DND-41 (cell line): ENCODE results near the gene WNK2.
"Not testable (repeated sequence)": the region's sequence is repeated elsewhere in the genome, so short reads cannot be mapped to it uniquely, and the experiment has no call there.

Source experiments
- ATAC-seq: fragments of 200-7000 bp; cut with Tn5 transposase; 3 replicates; pipeline ENCODE4 v1.9.1; 2021; ENCODE audit warnings: low read depth; ENCODE audit not compliant: insufficient read depth
- DNase-seq: peaks from one replicate; pipeline ENCODE4 v3.0.0-alpha.2; 2020
- H2AFZ ChIP-seq: 2 replicates; pipeline ENCODE4 v1.6.0; 2012; ENCODE audit warnings: low read depth, low read length
- H3K27ac ChIP-seq: 2 replicates; pipeline ENCODE4 v1.5.1; 2012; ENCODE audit warnings: low read length, inconsistent platforms
- H3K27me3 ChIP-seq: fragments of 200-600 bp; sonication (generic); 2 replicates; pipeline ENCODE4 v1.6.0; 2012; ENCODE audit warnings: low read length, mild to moderate bottlenecking, inconsistent platforms; ENCODE audit not compliant: insufficient read depth, poor library complexity
- H3K36me3 ChIP-seq: 2 replicates; pipeline ENCODE4 v1.5.1; 2012; ENCODE audit warnings: low read length, inconsistent platforms; ENCODE audit not compliant: insufficient read depth
- H3K4me1 ChIP-seq: 2 replicates; pipeline ENCODE4 v1.5.1; 2012; ENCODE audit warnings: mild to moderate bottlenecking, low read length; ENCODE audit not compliant: insufficient read depth
- H3K4me2 ChIP-seq: 2 replicates; pipeline ENCODE4 v1.6.0; 2012; ENCODE audit warnings: mild to moderate bottlenecking, moderate library complexity, low read length, inconsistent platforms; ENCODE audit not compliant: insufficient read depth
- H3K4me3 ChIP-seq, 2 experiments: fragments of 200-600 bp in 1 of 2; shearing (Covaris generic) in 1 of 2; 2 replicates each; pipeline ENCODE4 v1.5.1; 2012 to 2016; ENCODE audit warnings: inconsistent platforms in 2 of 2, low read length in 2 of 2, mild to moderate bottlenecking in 2 of 2, low read depth in 1 of 2, moderate library complexity in 1 of 2
- H3K79me2 ChIP-seq: 2 replicates; pipeline ENCODE4 v1.6.0; 2012; ENCODE audit warnings: low read length, inconsistent platforms; ENCODE audit not compliant: insufficient read depth
- H3K9ac ChIP-seq: 2 replicates; pipeline ENCODE4 v1.6.0; 2012; ENCODE audit warnings: low read depth, mild to moderate bottlenecking, inconsistent platforms, low read length, moderate library complexity
- H3K9me3 ChIP-seq: 2 replicates; pipeline ENCODE4 v1.5.1; 2012; ENCODE audit warnings: low read length, moderate library complexity, mild to moderate bottlenecking, inconsistent platforms; ENCODE audit not compliant: insufficient read depth, severe bottlenecking
- H4K20me1 ChIP-seq: 2 replicates; pipeline ENCODE4 v1.6.0; 2012; ENCODE audit warnings: low read length; ENCODE audit not compliant: insufficient read depth
- CTCF ChIP-seq: IDR thresholded peaks from 2 replicates; pipeline ENCODE4 v1.5.1; 2012; ENCODE audit warnings: borderline replicate concordance, low read length, moderate library complexity, mild to moderate bottlenecking; ENCODE audit not compliant: poor library complexity, severe bottlenecking; ENCODE audit errors: extremely low read depth
- EZH2 ChIP-seq: IDR thresholded peaks from 3 replicates; pipeline ENCODE4 v1.6.1; 2012; ENCODE audit warnings: borderline replicate concordance, low read depth, mild to moderate bottlenecking, moderate library complexity, low read length, inconsistent platforms; ENCODE audit not compliant: severe bottlenecking

Gene WNK2

DNA sequence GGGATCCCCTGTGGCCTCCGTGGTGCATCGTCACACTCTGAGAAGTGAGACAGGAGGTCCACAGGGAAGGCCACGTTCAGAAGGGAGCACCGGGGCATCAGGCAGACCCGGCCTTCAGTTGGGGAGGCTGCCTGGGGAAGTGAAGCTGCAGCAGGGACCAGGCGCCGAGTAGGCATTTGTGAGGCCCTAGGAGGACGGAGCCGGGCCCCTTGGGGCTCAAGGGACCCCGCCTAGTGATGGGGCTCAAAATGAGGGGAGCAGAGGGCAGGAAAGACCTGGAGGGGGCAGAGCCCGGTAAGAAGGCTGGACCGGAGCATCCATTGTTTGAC is 182.1 kb downstream of the WNK2 start:
- Histone ChIP-seq H3K4me2 (no peak overlapping the region), H3K4me1 (no peaks in the 10 kb centered on the region), H3K36me3 (no peaks in the 10 kb centered on the region), H3K4me3 (no peak overlapping the region), H3K27me3 (no peaks in the 10 kb centered on the region), H4K20me1 (no peaks in the 10 kb centered on the region), H3K79me2 (no peaks in the 10 kb centered on the region), H3K9ac (no peak overlapping the region), H2AFZ (no peak overlapping the region), H3K27ac (no peak overlapping the region), H3K9me3 (peaks cover 9% of the 10 kb centered on the region)
- no peak for TF ChIP-seq EZH2
- no peak for TF ChIP-seq CTCF
- DNase-seq (no peak), ATAC-seq (no peak)

- H3K27ac ChIP-seq, ATAC-seq, H3K4me3 ChIP-seq, H3K79me2 ChIP-seq, DNase-seq, H2AFZ ChIP-seq, H3K9me3 ChIP-seq, H3K27me3 ChIP-seq, H4K20me1 ChIP-seq, H3K4me1 ChIP-seq, H3K9ac ChIP-seq, H3K36me3 ChIP-seq, H3K4me2 ChIP-seq: not testable (repeated sequence)
Observed at GRCh38 chr9:93366486-93366885, 182.5 kb downstream of the WNK2 start.

GRCh38 chr9:93368437-93368836 is 184.5 kb downstream of the WNK2 start:
- Histone ChIP-seq H2AFZ (no peak overlapping the region), H3K4me3 (no peak overlapping the region), H3K4me1 (no peaks in the 10 kb centered on the region), H3K27me3 (no peaks in the 10 kb centered on the region), H3K9ac (no peak overlapping the region), H3K27ac (no peak overlapping the region), H3K9me3 (no peaks in the 10 kb centered on the region), H3K36me3 (no peaks in the 10 kb centered on the region), H3K79me2 (no peaks in the 10 kb centered on the region), H3K4me2 (no peak overlapping the region), H4K20me1 (no peaks in the 10 kb centered on the region)
- no peak for DNase-seq
- TF ChIP-seq CTCF (no peak), EZH2 (no peak)
- ATAC-seq = no peak

DNA sequence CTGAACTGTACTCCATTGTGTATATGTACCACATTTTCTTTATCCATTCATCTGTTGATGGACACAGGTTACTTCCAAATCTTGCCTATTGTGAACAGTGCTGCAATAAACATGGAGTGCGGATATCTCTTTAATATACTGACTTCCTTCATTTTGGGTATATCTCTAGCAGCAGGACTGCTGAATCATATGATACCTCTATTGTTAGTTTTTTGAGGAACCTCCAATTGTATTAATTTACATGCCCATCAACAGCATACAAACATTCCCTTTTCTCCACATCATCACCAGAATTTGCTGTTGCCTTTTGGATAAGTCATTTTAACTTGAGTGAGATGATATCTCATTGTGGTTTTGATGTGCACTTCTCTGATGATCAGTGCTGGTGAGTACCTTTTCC is 185.7 kb downstream of the WNK2 start:
- H3K4me3 ChIP-seq = no peak overlapping the region
- no peak for TF ChIP-seq CTCF
- no peak for TF ChIP-seq EZH2
- H3K36me3 ChIP-seq = no peaks in the 10 kb centered on the region
- no peak overlapping the region for H3K9ac ChIP-seq
- ATAC-seq (no peak), DNase-seq (no peak)
- no peaks in the 10 kb centered on the region for H3K4me1 ChIP-seq
- H4K20me1 ChIP-seq = no peaks in the 10 kb centered on the region
- no peak overlapping the region for H3K27ac ChIP-seq
- H3K27me3 ChIP-seq = no peaks in the 10 kb centered on the region
- H3K79me2 ChIP-seq = no peaks in the 10 kb centered on the region
- no peaks in the 10 kb centered on the region for H3K9me3 ChIP-seq
- no peak overlapping the region for H2AFZ ChIP-seq
- no peak overlapping the region for H3K4me2 ChIP-seq
